GM18519 (cell line): Measurements from ENCODE around the gene DHCR24.
A peak's percentile ranks its signal among the peaks of the same experiment; 100 is the strongest.

Experiments
- ATAC-seq: cut with Tn5 transposase; IDR thresholded peaks from one replicate; pipeline ENCODE4 v1.9.1; 2021; ENCODE audit warnings: mild to moderate bottlenecking, moderate library complexity; ENCODE audit not compliant: unreplicated experiment, low FRiP score

The DHCR24 gene

GRCh38 chr1:54805466-54805865 is 81.5 kb downstream of the DHCR24 start:
- no peak for ATAC-seq

GRCh38 chr1:54804471-54805132 is 82.4 kb downstream of the DHCR24 start:
- ATAC-seq: no peak

GRCh38 chr1:54803761-54804470 is 83.1 kb downstream of the DHCR24 start:
- no peak for ATAC-seq

GRCh38 chr1:54800899-54801759 is 85.9 kb downstream of the DHCR24 start, which contains the start of gene TTC22:
TTC22 (minus strand) TSS chr1:54801323; CDS start chr1:54801163, 160 bp downstream.
- peak; percentile 69 for ATAC-seq

- ATAC-seq: no peak
Measured at GRCh38 chr1:54800041-54800898, 86.7 kb downstream of the DHCR24 start.
